Measurements from ENCODE around the gene LPO. TPM values are rescaled to one million over a fixed set of nuclear protein-coding genes. Genes with fewer than 3 reads are reported as not detected.

Gene LPO
- polyA plus RNA-seq, 1 donor from 2014 or later = not detected

DNA sequence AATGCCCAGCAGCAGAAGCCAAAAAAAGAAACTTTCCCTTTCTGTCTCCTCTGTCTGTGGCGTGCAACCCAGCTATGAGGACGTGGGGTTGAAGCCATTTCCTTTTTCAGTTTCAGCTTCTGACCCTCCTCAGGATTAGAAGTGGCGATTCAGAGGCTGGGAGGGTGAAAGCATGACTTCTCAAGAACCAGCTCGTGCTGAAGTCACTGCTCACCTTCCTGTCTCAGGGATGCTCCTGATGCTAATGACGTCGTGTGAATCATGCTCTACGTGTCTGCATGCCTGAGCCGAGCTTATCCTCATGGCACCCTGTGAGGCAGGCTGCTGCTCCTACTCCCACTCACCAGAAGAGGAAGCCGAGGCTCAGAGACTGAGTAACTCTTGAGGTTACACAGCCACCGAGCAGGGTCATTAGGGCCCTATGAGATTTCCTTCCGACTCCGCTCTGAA, 5.7 kb upstream of the LPO start:
- no peaks in the 10 kb centered on the region for H3F3A ChIP-seq (ENCODE audit: insufficient read depth, low read length, poor library complexity, severe bottlenecking)
- H3K27me3 ChIP-seq (ENCODE audit: insufficient read depth, low read depth, low read length) = peaks cover 3% of the 10 kb centered on the region
- H3K9ac ChIP-seq (ENCODE audit: low read length) = no peak overlapping the region
- H3K4me2 ChIP-seq (ENCODE audit: low read length) = no peak overlapping the region
- no peak overlapping the region for H3K4me3 ChIP-seq (ENCODE audit: low read length)
- no peaks in the 10 kb centered on the region for H3K79me2 ChIP-seq (replicated peaks; ENCODE audit: insufficient read depth, low read length)
- H3K9me2 ChIP-seq (ENCODE audit: insufficient read depth, low read length) = no peaks in the 10 kb centered on the region
- no peak overlapping the region for H2AFZ ChIP-seq (ENCODE audit: low read depth, low read length)
- H3K27ac ChIP-seq (ENCODE audit: low read length) = no peak overlapping the region
- no peaks in the 10 kb centered on the region for H4K20me1 ChIP-seq (ENCODE audit: insufficient read depth)
- H3K36me3 ChIP-seq (ENCODE audit: insufficient read depth, low read length) = no peaks in the 10 kb centered on the region
- H3K9me3 ChIP-seq (ENCODE audit: low read length) = no peaks in the 10 kb centered on the region
- no peak for TF ChIP-seq EZH2 (IDR thresholded peaks at IDR 0.05; ENCODE audit: borderline replicate concordance, insufficient read depth, low read length, poor library complexity, severe bottlenecking)

DNA sequence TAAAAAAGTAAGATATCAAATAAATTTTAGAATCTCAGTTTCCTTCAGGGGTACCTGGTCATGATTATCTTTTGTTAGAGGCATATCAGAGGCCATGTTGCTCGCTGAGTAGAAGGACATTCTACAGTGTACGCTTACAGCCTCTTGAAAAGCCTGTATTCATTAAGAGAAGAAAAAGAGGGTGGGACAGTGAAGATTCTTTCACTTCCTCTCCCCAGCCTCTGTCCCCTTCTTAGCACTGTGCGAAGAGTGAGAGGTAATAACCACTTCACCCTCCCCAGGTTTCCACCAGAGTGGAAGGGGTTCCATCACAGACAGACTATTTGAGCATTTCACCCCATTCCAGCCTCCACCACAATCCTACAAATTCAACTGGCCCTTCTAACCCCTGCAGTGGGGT, 4.8 kb upstream of the LPO start:
- TF ChIP-seq MXI1 (conservative IDR thresholded peaks at IDR 0.05; ENCODE audit: poor library complexity, severe bottlenecking) (no peak), SMC3 (conservative IDR thresholded peaks at IDR 0.05; ENCODE audit: poor library complexity) (no peak), CTCF (IDR thresholded peaks at IDR 0.05; ENCODE audit: poor library complexity, severe bottlenecking) (no peak), TAF1 (IDR thresholded peaks at IDR 0.05; ENCODE audit: low read depth) (no peak), EP300 (conservative IDR thresholded peaks at IDR 0.05; ENCODE audit: poor library complexity, severe bottlenecking) (no peak), EZH2 (IDR thresholded peaks at IDR 0.05; ENCODE audit: borderline replicate concordance, insufficient read depth, low read length, poor library complexity, severe bottlenecking) (no peak), POLR2AphosphoS5 (IDR thresholded peaks at IDR 0.05) (no peak), RAD21 (conservative IDR thresholded peaks at IDR 0.05) (no peak)
- TF ChIP-seq, protein P1, sequence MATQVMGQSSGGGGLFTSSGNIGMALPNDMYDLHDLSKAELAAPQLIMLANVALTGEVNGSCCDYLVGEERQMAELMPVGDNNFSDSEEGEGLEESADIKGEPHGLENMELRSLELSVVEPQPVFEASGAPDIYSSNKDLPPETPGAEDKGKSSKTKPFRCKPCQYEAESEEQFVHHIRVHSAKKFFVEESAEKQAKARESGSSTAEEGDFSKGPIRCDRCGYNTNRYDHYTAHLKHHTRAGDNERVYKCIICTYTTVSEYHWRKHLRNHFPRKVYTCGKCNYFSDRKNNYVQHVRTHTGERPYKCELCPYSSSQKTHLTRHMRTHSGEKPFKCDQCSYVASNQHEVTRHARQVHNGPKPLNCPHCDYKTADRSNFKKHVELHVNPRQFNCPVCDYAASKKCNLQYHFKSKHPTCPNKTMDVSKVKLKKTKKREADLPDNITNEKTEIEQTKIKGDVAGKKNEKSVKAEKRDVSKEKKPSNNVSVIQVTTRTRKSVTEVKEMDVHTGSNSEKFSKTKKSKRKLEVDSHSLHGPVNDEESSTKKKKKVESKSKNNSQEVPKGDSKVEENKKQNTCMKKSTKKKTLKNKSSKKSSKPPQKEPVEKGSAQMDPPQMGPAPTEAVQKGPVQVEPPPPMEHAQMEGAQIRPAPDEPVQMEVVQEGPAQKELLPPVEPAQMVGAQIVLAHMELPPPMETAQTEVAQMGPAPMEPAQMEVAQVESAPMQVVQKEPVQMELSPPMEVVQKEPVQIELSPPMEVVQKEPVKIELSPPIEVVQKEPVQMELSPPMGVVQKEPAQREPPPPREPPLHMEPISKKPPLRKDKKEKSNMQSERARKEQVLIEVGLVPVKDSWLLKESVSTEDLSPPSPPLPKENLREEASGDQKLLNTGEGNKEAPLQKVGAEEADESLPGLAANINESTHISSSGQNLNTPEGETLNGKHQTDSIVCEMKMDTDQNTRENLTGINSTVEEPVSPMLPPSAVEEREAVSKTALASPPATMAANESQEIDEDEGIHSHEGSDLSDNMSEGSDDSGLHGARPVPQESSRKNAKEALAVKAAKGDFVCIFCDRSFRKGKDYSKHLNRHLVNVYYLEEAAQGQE (IDR thresholded peaks at IDR 0.05; ENCODE audit: borderline replicate concordance) = no peak
- no peaks in the 10 kb centered on the region for H3K9me3 ChIP-seq (ENCODE audit: low read length)
- no peaks in the 10 kb centered on the region for H4K20me1 ChIP-seq (ENCODE audit: insufficient read depth)
- no peaks in the 10 kb centered on the region for H3K9me2 ChIP-seq (ENCODE audit: insufficient read depth, low read length)
- no peak overlapping the region for H3K9ac ChIP-seq (ENCODE audit: low read length)
- H3K4me2 ChIP-seq (ENCODE audit: low read length) = no peak overlapping the region
- no peak overlapping the region for H3K4me3 ChIP-seq (ENCODE audit: low read length)
- no peaks in the 10 kb centered on the region for H3F3A ChIP-seq (ENCODE audit: insufficient read depth, low read length, poor library complexity, severe bottlenecking)
- no peaks in the 10 kb centered on the region for H3K36me3 ChIP-seq (ENCODE audit: insufficient read depth, low read length)
- H3K27me3 ChIP-seq (ENCODE audit: insufficient read depth, low read depth, low read length) = peaks cover 3% of the 10 kb centered on the region
- no peaks in the 10 kb centered on the region for H3K79me2 ChIP-seq (replicated peaks; ENCODE audit: insufficient read depth, low read length)
- H3K27ac ChIP-seq (ENCODE audit: low read length) = no peak overlapping the region
- H2AFZ ChIP-seq (ENCODE audit: low read depth, low read length) = no peak overlapping the region

- H3K9me3 ChIP-seq (ENCODE audit: low read length) = no peaks in the 10 kb centered on the region
- H3K9me2 ChIP-seq (ENCODE audit: insufficient read depth, low read length) = no peaks in the 10 kb centered on the region
- peaks cover 3% of the 10 kb centered on the region for H3K27me3 ChIP-seq (ENCODE audit: insufficient read depth, low read depth, low read length)
- H3K4me2 ChIP-seq (ENCODE audit: low read length) = no peak overlapping the region
- H3F3A ChIP-seq (ENCODE audit: insufficient read depth, low read length, poor library complexity, severe bottlenecking) = no peaks in the 10 kb centered on the region
- no peak overlapping the region for H3K4me3 ChIP-seq (ENCODE audit: low read length)
- H4K20me1 ChIP-seq (ENCODE audit: insufficient read depth) = no peaks in the 10 kb centered on the region
- no peak overlapping the region for H3K9ac ChIP-seq (ENCODE audit: low read length)
- H3K27ac ChIP-seq (ENCODE audit: low read length) = no peak overlapping the region
- no peaks in the 10 kb centered on the region for H3K79me2 ChIP-seq (replicated peaks; ENCODE audit: insufficient read depth, low read length)
- TF ChIP-seq, protein P1 (IDR thresholded peaks at IDR 0.05; ENCODE audit: borderline replicate concordance) = no peak
- TF ChIP-seq TAF1 (IDR thresholded peaks at IDR 0.05; ENCODE audit: low read depth) (no peak), SMC3 (conservative IDR thresholded peaks at IDR 0.05; ENCODE audit: poor library complexity) (no peak), EZH2 (IDR thresholded peaks at IDR 0.05; ENCODE audit: borderline replicate concordance, insufficient read depth, low read length, poor library complexity, severe bottlenecking) (no peak), CTCF (IDR thresholded peaks at IDR 0.05; ENCODE audit: poor library complexity, severe bottlenecking) (no peak), RAD21 (conservative IDR thresholded peaks at IDR 0.05) (no peak)
- H3K36me3 ChIP-seq (ENCODE audit: insufficient read depth, low read length) = no peaks in the 10 kb centered on the region
- no peak overlapping the region for H2AFZ ChIP-seq (ENCODE audit: low read depth, low read length)
These were observed 3.9 kb upstream of the LPO start for GRCh38 chr17:58234512-58234911.
